ENCODE data around the gene CACNA1I. TPM values are rescaled to one million over a fixed set of nuclear protein-coding genes. Genes with fewer than 3 reads are reported as not detected.
A peak's percentile ranks its signal among the peaks of the same experiment; 100 is the strongest.

Gene CACNA1I
- total RNA-seq, 6 experiments from 2014 or later: not detected

DNA sequence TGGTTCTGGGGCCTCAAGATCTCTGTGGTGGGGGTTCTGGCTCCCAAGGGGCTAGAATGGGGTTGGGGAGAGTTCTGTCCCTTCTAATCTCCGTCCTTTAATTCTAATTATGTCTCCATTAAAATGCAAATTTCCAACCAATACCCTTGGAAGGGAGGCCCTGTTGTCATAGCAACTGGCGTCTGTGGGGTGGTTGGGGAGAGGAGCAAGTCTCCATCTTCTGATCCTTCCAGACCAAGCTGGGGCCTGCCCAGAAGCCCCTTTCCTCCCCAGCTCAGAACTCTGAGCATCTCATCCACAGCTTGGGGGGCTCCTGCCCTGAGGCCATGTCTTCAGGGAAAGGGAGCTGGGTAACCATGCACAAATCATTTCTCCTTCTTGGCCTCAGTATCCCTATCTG lies 32.6 kb upstream of the CACNA1I start:
- H3K4me3 Mint-ChIP-seq: no peak overlapping the region
- H3K36me3 Mint-ChIP-seq (ENCODE audit: low read depth): no peaks in the 10 kb centered on the region
- no peaks in the 10 kb centered on the region for H3K9me3 Mint-ChIP-seq
- H3K27me3 Mint-ChIP-seq (ENCODE audit: insufficient read depth): peaks cover 13% of the 10 kb centered on the region
- DNase-seq: no peak
- TF ChIP-seq, protein P1, sequence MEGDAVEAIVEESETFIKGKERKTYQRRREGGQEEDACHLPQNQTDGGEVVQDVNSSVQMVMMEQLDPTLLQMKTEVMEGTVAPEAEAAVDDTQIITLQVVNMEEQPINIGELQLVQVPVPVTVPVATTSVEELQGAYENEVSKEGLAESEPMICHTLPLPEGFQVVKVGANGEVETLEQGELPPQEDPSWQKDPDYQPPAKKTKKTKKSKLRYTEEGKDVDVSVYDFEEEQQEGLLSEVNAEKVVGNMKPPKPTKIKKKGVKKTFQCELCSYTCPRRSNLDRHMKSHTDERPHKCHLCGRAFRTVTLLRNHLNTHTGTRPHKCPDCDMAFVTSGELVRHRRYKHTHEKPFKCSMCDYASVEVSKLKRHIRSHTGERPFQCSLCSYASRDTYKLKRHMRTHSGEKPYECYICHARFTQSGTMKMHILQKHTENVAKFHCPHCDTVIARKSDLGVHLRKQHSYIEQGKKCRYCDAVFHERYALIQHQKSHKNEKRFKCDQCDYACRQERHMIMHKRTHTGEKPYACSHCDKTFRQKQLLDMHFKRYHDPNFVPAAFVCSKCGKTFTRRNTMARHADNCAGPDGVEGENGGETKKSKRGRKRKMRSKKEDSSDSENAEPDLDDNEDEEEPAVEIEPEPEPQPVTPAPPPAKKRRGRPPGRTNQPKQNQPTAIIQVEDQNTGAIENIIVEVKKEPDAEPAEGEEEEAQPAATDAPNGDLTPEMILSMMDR (IDR thresholded peaks at IDR 0.05): no peak
- 0 out of 2 replicates have a peak, but pooled peaks cover 5% of the 10 kb centered on the region for H3K4me1 Mint-ChIP-seq (ENCODE audit: low read depth)
- no peak overlapping the region for H3K27ac Mint-ChIP-seq

DNA sequence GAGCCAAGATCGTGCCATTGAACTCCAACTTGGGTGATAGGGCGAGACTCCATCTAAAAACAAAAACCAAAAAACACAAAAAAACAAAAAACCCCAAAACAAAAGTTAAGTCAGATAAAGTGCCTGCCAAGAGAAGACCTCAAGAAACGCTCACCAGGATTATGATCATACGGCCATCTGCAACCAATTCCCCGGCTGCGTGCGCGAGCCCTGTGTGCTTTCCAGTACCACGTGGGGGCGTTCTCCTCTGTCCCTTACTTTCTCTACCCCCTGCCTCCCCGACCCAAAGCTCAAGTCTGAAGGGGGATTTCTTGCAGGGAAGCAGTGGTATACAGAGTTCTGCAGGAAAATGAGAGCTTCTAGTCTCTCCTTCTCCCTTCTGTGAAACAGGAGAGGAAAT lies 27.5 kb upstream of the CACNA1I start:
- Mint-ChIP-seq H3K27me3 (ENCODE audit: insufficient read depth) (peaks cover 17% of the 10 kb centered on the region), H3K27ac (no peak overlapping the region), H3K9me3 (no peaks in the 10 kb centered on the region), H3K36me3 (ENCODE audit: low read depth) (no peaks in the 10 kb centered on the region), H3K4me3 (no peak overlapping the region), H3K4me1 (ENCODE audit: low read depth) (peaks cover 28% of the 10 kb centered on the region)
- TF ChIP-seq, protein P1 (IDR thresholded peaks at IDR 0.05): peak; percentile 72
- DNase-seq: no peak

DNA sequence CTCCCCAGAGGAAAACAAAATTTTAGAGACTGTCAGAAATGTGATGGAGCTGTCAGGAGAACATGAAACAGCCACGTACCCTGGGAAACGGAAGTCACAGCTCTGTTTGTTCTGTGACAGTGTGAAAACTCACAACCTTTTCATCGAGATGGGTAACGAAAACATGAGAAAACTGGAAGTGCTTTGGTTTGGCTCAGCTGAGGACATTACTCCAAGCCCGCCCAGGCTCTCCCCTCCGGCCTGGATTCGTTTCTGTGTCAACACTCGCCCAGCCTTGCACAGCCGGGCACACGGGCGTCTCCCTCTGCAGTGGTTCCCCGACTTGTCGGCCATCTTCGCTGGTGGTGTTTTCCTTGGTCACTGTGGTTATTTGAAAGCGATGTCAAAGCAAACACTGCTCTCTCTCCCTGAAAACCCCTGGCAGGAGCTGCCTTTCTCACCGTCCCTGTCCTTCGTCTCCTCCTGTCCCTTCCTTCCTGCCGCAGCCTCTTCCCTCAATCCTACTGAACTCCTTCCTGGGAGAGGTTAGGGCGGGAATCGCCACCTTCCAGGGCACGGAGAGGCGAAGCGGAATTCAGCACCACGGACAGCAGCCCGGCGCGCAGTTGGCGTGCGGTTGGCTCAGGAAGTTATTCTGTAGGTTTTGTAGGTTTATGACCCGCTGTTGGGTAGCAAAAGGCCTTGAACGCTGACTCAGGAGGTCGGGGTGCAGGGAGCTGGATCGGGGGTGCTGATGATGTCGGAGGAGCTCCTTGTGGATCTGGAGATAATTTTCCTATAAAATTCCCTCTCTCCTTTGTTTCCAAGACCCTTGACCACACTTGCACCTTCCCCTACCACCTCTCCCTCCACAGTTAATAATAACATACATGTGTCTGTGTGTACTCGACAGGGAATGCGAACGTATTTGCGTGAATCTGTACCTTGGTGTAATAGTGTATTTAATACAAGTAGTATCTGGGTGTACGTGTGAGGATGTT lies 24.9 kb upstream of the CACNA1I start:
- H3K9me3 Mint-ChIP-seq: no peaks in the 10 kb centered on the region
- H3K27ac Mint-ChIP-seq: no peak overlapping the region
- peaks cover 14% of the 10 kb centered on the region for H3K27me3 Mint-ChIP-seq (ENCODE audit: insufficient read depth)
- H3K4me3 Mint-ChIP-seq: no peak overlapping the region
- DNase-seq: no peak
- peaks cover 28% of the 10 kb centered on the region for H3K4me1 Mint-ChIP-seq (ENCODE audit: low read depth)
- TF ChIP-seq, protein P1 (IDR thresholded peaks at IDR 0.05): no peak
- H3K36me3 Mint-ChIP-seq (ENCODE audit: low read depth): no peaks in the 10 kb centered on the region

DNA sequence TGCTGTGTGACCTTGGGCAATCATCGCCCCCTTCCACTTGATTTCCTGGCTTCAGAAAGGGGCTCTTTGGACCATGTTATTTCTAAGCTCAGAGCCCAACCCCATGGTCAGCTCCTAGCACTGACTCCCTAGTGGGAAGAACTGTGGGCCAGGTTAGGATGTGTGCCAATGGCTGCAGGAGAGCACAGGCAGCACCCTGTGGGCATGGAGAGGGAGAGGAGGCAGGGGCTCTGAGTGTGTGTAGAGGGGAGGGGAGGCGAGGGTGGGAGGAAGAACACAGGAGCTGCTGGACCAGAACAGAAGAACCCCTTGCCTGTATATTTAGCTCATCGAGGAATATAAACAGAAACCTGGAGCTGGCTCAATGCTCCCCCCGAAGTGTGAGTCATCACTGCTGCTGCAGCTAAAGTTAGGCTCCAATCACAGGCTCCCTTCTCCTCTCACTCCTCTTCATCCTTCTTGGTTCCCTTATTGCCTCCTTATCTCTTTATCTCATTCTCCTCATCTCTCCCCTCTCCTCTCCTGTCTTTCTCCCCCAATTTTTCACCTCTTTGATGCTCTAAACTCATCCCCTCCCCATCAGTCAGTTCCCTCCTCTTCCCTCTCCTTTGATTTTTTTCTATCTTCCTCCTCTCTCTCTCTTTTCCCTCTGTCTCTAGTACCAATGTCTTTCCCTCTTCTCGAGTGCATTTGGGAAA lies 23.5 kb upstream of the CACNA1I start:
- H3K36me3 Mint-ChIP-seq (ENCODE audit: low read depth): no peaks in the 10 kb centered on the region
- peaks cover 28% of the 10 kb centered on the region for H3K4me1 Mint-ChIP-seq (ENCODE audit: low read depth)
- TF ChIP-seq, protein P1 (IDR thresholded peaks at IDR 0.05): no peak
- H3K9me3 Mint-ChIP-seq: no peaks in the 10 kb centered on the region
- no peak overlapping the region for H3K4me3 Mint-ChIP-seq
- DNase-seq: no peak
- no peak overlapping the region for H3K27ac Mint-ChIP-seq
- H3K27me3 Mint-ChIP-seq (ENCODE audit: insufficient read depth): peaks cover 17% of the 10 kb centered on the region

DNA sequence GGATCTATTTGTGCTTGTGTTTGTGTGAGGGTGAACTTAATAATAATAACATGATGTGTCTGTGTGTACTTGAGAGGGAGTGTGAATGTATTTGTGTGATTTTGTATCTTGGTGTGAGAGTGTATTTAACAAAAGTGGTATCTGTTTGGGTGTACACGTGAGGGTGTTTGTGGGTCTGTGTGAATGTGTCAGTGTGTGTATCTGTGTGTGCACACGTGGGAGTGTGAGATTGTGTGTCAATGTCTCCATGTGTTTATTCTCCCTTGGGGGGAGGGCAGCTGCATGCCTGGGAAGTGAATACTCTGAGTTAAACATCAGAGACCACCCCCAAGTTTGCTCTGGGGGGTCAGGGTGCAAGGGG lies 23.0 kb upstream of the CACNA1I start:
- no peaks in the 10 kb centered on the region for H3K9me3 Mint-ChIP-seq
- peaks cover 28% of the 10 kb centered on the region for H3K4me1 Mint-ChIP-seq (ENCODE audit: low read depth)
- TF ChIP-seq, protein P1 (IDR thresholded peaks at IDR 0.05): no peak
- no peak for DNase-seq
- H3K4me3 Mint-ChIP-seq: no peak overlapping the region
- H3K27ac Mint-ChIP-seq: no peak overlapping the region
- peaks cover 19% of the 10 kb centered on the region for H3K27me3 Mint-ChIP-seq (ENCODE audit: insufficient read depth)
- H3K36me3 Mint-ChIP-seq (ENCODE audit: low read depth): no peaks in the 10 kb centered on the region
